ENCODE data around the gene SSTR3.
"Not testable (repeated sequence)": the region's sequence is repeated elsewhere in the genome, so short reads cannot be mapped to it uniquely, and the experiment has no call there.

Gene SSTR3

DNA sequence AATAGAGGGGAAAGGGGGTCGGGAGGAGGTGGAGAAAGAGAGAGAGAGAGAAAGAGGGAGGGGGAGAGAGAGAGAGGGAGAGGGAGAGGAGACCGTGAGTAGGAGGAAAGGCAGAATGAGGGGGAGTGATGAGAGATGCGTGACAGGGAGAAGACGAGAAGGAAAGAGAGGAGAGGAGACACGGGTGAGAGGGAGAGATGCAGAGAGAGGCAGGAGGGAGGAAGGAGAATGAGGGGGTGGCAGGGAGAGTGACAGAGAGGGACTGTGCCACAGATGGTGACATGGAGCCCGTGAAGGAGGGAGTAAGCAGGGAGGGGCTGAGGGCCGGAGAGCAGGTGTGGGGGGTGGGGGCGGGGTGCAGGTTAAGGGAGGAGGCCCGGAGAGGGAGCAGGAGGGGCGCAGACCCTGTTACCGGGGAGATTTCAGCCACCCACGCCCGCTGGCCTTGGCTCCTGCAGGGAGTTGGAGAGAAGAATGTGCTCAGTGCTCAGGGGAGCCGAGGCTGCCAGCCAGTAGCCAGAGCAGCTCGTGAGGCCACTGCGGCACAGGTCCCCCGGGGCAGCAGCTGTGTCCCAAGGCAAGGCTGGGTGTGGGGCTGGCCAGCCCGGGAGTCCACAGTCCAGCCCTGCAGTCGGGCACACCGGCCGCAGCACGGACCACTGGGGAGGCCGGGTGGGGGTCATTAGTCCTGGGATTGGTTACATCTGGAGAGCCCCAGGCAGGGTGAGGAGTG, at the start of gene SSTR3:
TSS of gene SSTR3 (minus strand) at position 304 of the 733 bp plus-strand sequence. CDS start 4,674 bp downstream, outside the sequence.
- no peak for DNase-seq (ENCODE audit: low read depth)

DNA sequence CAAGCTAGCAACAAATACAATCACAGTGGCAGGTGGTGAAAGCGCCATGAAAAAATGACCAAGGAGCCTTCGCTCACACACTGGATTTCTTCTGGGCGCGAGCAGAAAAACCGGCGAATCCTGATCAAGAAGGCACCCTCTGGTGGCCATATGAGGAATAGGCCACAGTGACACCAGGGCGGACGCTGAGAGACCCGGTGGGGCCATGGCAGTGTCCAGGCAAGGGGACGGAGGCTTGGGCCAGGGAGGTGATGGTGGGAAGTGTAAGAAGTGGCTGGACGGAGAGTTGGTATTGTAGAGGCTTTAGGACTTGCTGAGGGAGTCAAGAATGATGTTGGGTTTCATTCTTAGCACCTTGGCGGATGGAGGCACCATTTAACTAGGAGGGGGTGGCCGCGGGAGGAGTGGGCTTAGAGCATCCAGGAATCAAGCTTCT, 48.6 kb upstream of the SSTR3 start:
- no peak for DNase-seq (ENCODE audit: low read depth)

DNA sequence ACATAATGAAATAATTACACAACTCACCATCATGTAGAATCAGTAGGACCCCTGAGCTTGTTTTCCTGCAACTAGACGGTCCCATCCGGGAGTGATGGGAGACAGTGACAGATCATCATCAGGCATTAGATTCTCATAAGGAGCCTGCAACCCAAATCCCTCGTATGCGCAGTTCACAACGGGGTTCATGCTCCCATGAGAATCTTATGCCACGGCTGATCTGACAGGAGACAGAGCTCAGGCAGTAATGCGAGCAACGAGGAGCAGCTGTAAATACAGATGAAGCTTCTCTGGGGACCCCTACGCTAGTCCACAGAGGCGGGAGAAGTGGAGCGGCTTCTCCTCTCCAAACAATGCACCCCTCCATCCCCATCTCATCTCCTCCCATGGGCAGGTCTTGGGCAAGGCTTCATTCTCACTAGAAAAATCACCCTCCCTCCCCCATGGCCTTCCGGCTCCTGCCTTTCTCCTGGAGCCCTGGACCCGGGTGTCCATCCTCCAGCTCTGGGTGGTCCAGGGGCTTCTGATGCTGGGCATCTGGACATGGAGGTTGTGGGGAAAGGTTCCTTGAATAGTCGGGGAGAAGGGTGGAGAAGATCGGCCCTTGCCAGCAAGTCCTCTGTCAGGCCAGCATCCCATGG, 48.0 kb upstream of the SSTR3 start:
- DNase-seq (ENCODE audit: low read depth), result no peak

DNA sequence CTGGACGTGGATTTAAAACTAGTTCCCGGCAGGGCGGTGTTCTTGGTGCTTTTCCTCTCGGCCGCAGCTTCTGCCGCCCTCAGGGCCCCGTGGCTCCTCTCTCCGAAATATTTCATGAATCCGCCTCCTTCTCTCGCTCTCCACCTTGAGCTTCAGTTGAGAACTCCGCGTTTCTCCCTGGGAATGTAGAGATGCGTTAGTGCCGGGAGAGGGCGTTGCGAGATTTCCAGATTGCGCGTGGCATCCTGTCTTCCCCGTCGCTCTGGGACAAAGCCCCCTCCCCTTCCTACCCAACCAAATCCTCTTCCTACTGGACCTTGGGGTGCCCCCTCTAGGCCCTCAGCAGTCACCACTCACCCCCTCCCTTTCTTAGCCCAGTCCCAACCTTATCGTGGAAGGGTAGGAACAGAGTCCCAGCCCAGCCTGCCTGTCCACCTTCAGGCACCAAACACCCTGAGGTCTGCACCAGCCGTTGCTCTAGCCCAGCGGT, 47.3 kb upstream of the SSTR3 start:
- DNase-seq (ENCODE audit: low read depth), result no peak

DNA sequence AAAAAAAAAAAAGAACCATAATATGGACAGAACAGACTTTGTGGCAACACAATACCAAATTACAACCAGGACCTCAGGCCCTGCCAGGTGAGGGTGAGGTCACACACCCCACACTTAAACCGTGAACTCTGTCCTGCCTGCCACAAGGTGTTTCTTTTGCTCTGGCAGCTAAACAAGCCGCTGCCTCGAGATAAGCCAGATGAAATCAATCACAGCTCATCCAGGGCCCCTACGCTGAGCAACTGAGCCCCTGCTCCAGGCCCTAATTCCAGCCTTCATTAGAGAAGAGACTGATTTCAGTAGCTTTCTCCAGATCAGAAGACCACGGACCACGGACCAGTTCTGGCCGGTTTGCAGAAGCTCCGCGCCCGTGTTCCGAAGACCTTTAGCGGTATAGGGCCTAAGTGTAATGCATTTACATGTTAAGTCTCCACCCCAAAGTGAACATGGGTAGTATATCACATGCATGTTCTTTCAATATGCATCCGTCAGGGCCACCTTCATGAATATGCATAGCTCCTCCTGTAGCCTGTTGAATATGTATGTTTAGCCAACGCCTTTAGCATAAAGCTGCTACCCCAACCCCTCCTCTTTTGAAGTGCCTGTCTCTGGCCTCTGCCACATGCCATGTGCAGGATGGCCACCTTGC, 46.6 kb upstream of the SSTR3 start:
- DNase-seq (ENCODE audit: low read depth), result no peak

DNA sequence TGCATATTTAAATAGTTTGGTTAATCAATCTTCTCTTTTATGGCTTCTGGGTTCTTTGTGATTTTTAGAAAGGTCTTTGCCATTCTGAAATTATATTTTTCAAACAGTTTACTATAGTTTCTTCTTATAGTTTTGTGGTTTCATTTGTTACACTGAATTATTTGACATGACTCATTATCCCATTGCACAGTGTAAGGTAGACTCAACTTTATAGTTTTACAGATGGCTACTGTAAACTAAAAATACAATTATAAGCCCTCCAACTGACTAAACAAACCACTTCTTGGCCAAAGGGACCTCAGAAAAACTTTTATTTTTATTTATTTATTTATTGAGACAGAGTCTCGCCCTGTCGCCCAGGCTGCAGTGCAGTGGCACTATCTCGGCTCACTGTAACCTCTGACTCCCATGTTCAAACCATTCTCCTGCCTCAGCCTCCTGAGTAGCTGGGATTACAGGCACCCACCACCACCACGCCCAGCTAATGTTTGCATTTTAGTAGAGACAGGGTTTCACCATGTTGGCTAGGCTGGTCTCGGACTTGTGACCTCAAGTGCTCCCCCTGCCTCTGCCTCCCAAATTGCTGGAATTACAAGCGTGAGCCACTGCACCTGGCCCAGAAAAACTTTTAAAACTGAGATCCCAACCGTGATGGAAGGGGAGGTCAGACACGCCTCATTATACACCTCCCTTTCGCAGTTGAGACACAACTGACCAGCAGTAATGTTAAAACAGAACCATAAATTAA, 45.9 kb upstream of the SSTR3 start:
- DNase-seq (ENCODE audit: low read depth), result no peak

DNA sequence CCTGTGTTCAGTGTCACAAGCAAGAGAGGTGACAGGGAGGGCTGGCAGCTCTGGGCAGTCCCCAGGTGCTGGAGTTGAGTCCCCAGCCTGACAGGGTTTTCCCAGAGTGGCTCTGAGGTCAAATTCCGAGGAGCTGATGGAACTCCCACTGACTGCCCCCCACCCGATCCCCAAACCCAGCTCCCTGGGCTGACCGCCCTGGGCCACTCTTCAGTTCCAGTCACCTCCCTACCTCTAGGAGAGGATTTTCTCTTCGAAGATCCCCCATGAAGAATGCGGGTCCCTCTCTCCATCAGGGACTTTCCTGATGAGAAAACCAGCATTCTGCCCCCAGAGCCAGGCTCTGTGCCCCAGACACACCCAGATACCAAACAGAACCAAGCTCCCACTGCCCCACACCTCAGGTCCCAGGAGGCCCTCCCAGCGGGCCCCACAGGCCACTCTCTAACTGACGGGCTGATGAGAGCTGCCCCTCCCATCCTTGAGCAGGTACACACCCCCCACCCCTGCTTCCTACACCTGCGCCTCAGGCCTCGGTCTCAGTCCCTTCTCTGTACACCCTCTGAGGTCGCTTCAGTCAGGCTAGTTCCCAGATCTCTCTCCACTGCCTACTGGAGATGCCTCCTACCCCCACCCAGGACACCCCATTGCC, 43.9 kb upstream of the SSTR3 start:
- DNase-seq (ENCODE audit: low read depth), result no peak

- DNase-seq (ENCODE audit: low read depth), result no peak
These were observed 43.3 kb upstream of the SSTR3 start for GRCh38 chr22:37255558-37256006.

DNA sequence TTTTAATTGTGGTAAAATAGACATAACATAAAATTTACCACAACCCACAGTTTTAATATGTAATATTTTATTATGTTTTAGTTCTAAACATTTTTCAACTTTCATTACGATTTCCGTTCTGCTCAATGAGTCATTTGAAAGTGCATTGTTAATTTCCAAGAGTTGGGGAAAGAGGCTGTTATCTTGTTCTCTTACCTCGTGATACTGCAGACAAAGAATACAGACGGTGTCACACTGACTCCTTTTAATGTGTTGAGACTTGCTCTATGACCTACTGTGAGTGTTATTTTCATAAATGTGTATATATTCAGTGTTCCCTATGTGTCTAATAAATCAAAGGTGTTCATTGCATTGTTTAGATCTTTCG, 42.6 kb upstream of the SSTR3 start:
- no peak for DNase-seq (ENCODE audit: low read depth)

DNA sequence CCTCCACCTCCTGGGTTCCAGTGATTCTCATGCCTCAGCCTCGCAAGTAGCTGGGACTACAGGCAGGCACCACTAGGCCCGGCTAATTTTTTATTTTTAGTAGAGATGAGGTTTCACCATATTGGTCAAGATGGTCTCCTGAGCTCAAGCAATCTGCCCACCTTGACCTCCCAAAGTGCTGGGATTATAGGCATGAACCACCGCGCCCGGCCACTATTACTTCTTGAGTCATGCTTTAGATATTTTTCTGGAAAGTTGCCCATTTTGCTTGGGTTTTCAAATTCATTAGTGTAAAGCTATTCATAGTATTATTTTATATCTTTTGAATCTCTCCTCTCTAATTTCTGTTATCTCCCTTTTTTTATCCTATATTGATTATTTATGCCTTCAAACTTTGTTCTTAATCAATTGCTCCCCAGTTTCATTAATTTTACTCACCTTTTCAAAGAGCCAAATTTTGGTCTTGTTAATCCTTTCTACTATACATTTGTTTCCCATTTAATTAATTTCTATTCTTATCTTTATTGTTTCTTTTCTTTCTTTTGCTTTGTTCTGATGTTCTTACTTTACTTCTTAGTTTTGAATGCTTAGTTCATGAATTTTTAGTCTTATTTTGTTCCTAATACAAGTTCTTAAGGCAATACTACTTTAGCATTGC, 42.1 kb upstream of the SSTR3 start:
- no peak for DNase-seq (ENCODE audit: low read depth)

DNA sequence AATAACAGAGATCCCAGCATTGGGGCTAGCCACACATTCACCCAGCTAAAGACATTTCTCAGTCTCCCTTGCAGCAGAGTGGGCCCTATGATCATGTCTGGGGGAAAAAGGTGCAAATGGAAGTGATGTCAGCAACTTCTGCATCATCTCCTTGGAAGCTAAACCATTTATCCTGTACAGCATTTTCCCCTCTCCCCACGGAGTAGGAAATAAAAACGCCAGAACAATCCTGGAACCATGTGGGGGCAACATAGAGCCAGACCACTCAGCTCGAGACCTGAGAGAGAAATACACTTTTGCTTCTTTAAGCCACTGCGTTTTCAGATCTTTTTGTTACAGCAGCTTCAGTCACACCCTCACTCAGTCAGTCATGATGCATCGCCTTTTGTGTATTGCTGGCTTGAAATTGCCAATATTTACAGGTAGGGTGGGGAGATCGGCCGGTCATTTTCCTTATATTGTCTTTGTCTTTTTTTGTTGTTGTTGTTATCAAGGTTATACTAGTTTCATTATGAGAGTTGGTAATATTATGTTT, 40.9 kb upstream of the SSTR3 start:
- no peak for DNase-seq (ENCODE audit: low read depth)

DNA sequence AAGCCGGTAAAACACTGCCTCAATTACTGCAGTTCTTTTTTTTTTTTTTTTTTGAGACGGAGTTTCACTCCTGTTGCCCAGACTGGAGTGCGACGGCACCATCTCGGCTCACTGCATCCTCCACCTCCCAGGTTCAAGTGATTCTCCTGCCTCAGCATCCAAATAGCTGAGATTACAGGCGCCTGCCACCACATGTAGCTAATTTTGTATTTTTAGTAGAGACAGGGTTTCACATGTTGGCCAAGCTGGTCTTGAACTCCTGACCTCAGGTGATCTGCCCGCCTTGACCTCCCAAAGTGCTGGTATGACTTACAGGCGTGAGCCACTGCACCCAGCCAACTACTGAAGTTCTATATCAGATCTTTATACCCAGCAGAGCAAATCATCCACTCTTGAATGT, 39.6 kb upstream of the SSTR3 start:
- DNase-seq (ENCODE audit: low read depth), result not testable (repeated sequence)

- no peak for DNase-seq (ENCODE audit: low read depth)
These were observed 37.7 kb upstream of the SSTR3 start for GRCh38 chr22:37249986-37250385.

- DNase-seq (ENCODE audit: low read depth), result no peak
These were observed 36.0 kb upstream of the SSTR3 start for GRCh38 chr22:37248251-37248650.

DNA sequence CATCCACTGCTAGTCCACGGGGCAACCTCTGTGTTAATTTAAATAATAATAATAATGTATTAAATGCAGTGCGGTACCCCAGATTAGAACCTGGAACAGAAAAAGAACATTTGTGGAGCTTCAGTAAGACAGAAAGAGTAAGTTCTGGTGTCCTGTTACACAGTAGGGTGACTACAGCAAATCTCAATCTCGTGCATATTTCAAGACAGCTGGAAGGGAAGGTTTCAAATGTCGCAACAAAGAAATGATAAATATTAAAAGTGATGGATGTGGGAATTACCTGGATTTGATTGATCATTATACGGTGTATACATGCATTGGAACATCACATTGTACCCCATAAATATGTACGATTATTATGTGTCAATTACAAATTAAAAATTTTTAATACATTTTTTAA, 33.5 kb upstream of the SSTR3 start:
- no peak for DNase-seq (ENCODE audit: low read depth)

- DNase-seq (ENCODE audit: low read depth), result no peak
These were observed 32.8 kb upstream of the SSTR3 start for GRCh38 chr22:37244922-37245722.

DNA sequence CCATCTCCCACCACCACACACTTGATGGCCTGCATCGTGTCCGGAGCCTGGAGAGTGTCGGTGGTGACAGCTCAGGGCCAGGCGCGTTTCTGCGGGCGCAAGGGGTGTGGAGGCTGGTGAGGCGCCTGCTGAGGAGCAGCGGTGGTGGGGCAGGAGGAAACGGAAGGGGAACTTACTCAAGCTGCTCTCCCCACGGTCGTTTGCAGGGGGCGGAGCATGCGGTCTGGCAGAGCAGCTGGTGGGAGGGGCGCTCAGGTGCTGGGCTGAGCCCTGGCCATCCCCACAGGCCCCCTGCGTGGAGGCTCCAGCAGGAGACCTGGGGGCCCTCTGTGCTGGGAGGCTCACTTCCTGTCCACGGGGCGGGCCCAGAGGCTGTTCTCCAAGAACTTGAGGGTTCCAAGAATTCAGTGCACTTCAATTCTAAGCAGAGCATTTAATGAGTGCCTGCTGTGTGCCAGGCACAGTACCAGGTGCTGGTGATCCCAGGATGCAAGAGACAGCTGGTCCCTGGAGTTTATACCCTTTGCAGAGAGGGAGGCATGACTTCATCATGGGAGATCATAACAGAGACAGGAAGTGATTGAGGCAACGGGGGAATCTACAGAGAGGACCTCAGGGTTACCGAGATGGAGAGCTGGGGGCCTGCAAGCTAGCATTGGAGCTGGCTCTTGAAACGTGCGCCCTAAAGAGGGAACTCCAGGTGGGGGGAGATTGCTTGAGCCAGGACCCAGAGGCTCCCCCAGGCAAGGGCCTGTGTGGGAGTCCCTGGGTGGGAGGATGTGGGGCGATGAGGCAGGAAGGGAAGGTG, 32.0 kb upstream of the SSTR3 start, which contains the start of gene RAC2:
TSS of gene RAC2 (minus strand) at position 156 of the 808 bp plus-strand sequence. CDS start at position 35, 121 bp downstream.
- peak; percentile 98 for DNase-seq (ENCODE audit: low read depth)

DNA sequence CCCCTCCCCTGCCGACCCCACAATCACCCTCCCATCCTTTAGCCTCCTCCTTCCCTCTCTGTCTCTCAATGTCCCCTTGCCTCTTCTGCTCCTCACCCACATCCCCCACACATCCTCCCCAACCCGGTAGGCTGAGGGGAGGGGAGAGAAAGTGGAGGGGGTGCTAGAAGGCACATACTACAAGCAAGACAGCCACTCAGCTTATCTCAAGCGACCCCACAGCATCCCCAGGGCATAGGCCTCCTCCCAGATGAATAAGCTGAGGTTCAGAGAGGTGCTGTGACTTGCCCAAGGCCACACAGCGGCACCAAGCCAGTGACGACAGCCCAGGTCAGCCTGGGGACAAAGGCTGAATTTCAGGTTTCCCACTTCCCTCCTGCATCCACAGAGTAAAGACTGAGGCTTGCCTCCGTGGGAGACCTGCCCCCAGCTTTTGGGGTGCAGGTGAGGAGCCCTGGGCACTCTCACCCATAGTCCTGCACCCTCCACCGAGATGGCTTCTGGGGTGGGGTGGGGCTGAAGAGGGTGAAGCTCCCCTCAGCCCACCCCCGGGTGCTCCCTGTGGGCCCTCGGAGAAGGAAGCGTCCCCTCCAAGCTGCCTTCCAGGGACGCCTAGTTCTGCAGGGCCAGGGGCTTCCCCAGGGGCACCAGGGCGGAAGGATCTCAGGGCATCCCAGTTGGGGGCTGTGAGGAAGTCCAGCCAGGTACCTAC, 31.3 kb upstream of the SSTR3 start:
- no peak for DNase-seq (ENCODE audit: low read depth)

Data from CMK (cell line).